GM23248 (cell line): ENCODE results near the gene DLD.
"Not testable (repeated sequence)": the region's sequence is repeated elsewhere in the genome, so short reads cannot be mapped to it uniquely, and the experiment has no call there.

ENCODE experiments used
- EZH2 ChIP-seq: fragments of 200-600 bp; sonication (generic); IDR thresholded peaks from 2 replicates; pipeline ENCODE4 v1.6.1; 2018; ENCODE audit warnings: antibody characterized with exemption, mild to moderate bottlenecking; ENCODE audit not compliant: insufficient read depth, poor library complexity, severe bottlenecking
- EZH2phosphoT487 ChIP-seq: fragments of 200-600 bp; sonication (generic); IDR thresholded peaks from 2 replicates; pipeline ENCODE4 v1.6.1; 2018; ENCODE audit warnings: antibody characterized with exemption, moderate library complexity, mild to moderate bottlenecking, low read depth; ENCODE audit not compliant: insufficient read depth

GRCh38 chr7:107847836-107848175, 43.2 kb upstream of the DLD start:
- not testable (repeated sequence) for TF ChIP-seq EZH2, EZH2phosphoT487
